HG03432 (cell line): ENCODE measurements around the gene TASOR2.

ENCODE experiments used
- ATAC-seq: cut with Tn5 transposase; IDR thresholded peaks from one replicate; pipeline ENCODE4 v1.9.1; 2021; ENCODE audit warnings: mild to moderate bottlenecking, moderate library complexity; ENCODE audit not compliant: unreplicated experiment

Gene TASOR2, protein sequence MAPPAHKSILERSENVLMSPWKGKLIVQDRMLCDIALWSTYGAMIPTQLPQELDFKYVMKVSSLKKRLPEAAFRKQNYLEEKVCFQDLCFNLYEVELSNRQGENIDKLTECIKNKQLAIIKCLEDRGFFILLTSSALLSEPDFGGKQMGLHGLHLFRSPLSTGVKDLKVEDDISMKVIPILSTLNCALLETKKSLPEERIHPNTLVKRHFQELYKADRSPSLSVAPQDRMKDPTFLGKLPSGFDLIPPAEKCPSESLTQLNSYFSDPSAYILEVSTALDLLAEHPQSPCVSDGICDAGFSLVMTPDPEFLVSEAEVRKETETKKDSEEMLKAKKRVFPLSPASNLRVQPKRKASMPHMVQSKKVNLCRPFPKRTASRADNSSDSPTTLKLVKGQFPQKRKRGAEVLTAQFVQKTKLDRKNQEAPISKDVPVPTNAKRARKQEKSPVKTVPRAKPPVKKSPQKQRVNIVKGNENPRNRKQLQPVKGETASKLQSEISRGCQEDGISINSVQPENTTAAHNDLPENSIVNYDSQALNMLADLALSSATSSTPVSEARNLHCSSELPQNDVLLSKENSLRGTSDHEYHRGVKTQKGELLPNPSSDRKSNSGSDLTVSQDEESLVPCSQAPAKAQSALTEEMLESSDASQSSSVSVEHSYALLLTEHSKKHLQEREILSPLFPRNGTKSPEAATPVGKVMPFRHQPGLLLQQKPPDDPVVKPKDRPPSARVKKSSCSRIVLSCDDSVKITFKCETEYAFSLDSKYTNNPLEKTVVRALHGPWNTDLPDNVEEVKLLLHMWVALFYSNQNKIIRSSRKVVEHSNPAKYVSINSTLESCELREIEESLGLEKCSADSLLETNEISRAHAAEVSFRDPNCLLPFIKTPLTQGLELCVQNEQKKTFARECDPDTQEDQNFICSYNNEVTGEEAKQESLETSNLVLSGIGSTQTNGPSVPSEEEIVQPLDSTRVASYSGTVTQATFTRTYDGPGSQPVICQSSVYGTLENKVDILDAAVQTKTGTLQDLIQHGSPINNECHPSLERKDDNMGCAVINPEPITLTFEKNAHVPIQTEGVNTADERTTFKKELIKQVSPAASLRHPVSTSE (N-terminal part only)

DNA sequence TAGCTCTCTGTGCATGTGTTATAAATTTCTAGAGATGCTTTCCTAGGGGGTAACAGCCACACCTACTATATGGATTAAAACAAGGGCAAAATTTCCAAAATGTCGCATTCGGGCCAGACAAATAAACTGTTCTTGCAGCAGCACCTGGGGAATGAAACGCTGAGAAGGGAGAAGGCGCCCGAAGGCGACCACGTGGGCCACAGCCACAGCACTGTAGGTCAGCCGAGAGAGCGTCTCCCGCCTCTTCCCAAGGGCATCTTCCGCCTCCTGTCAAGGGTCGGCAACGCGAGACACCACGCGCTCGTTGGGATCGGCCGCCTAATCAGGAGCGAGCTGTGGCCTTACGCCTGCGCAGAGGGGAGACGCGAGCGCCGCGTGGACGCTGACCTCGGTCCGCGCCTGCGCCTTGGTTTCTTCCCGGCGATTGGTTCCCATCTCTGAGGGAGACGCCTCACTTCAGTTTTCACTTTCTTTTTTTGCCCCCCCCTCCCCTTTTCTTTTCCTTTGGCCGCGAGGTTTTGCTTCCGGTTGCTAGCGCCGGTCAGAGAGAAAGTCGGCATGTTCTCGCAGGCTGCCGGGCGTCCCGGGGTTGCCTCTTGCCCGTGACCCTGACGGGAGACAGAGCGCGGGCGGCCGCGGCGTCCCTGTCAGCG is at the start of gene TASOR2:
Gene TASOR2, plus strand, starts transcription at position 521 of the 653 bp plus-strand sequence. CDS start 35,805 bp downstream, outside the sequence.
- ATAC-seq = peak; percentile 82

DNA sequence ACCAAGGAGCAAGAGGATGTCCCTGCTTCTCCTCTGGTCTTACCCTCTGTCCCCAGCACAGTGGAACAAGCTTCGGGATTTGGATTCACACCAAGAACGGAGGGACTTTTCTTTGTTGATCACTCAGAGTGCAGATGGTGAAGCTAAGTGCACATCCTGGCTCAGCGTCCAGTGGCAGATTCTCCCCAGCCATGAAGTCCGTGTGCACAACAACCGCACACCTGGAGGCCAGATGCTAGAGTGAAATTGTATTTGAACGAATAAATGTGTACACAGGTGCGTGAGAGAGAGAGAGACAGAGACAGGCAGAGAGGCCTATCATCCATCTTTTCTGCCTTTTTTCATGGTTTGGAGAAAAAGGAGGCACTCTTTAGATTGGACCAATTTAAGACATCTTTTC is 49.7 kb upstream of the TASOR2 start:
- ATAC-seq = no peak

DNA sequence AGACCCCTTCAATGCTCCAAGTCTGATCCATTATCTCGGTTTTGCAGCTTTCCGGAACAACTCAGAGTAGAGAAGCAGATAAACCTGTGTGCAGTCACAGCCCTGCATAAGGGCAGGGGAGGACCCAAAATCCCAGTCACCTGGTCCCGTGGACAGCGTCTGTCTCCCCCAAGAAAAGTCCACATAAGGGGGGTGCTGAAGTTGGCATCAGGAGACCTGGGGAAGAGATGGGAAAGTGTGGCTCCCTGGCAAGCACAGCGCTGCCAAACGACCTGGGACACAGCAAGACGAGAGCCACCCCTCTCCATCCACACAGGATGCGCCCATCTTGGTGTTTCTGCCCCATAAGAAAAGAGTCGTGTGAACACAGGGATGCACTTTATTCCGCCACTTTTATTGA is 46.1 kb upstream of the TASOR2 start:
- no peak for ATAC-seq

DNA sequence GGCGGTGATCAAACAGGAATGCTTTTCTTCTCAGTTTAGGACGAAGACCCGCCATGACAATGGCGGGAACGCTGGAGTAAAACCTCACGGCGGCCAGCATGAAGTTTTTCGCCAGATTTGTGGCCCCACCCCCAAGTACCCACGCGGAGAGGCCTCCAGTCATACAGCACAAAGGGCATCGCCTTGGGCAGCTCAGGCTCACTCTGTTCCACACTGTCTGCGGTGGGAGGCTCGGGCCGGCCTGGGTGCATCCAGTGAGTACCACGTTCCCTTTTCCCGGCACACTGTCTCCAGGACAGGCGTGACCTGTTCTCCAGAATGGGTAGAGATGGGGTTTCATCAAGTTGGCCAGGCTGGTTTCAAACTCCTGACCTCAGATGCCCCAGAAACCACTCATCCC is 45.6 kb upstream of the TASOR2 start:
- ATAC-seq = no peak

DNA sequence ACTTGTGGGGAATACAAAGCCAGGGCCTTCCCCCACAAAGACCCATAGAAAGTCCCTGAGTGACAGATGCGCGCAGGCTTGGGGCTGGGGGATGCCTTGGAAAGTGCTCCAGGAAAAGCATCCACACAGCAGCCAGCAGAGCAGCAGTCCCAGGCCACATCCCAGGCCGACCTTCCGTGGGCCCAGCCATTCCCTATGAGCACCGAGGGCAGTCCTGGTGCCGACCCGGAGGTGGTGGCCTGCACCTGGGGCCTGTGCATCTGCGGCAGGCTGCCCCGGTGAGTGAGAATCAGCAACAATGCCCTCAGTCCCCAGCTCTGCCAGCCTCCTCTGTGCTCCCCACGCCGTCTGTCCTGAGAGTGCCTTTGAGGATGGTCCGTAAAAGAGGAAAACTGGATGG is 44.6 kb upstream of the TASOR2 start:
- ATAC-seq = no peak

DNA sequence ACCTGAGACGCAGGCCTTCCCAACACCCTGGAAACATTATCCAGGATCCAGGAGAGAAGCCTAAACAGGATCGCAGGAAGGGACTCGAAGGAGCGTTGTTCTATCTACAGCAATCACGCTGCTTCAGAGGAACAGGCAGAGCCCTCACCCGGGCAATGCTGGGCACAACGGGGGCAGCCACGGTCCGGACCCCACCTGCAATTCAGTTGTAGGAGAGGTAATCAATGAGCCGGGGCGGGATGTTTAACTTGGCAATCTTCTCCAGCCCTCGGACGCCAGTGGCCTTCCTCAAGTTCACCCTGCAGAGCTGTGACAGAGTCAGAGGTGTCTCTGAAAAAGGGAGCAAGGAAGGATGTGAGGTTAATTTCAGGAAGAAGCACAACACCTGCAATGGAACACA is 44.1 kb upstream of the TASOR2 start:
- ATAC-seq = no peak

DNA sequence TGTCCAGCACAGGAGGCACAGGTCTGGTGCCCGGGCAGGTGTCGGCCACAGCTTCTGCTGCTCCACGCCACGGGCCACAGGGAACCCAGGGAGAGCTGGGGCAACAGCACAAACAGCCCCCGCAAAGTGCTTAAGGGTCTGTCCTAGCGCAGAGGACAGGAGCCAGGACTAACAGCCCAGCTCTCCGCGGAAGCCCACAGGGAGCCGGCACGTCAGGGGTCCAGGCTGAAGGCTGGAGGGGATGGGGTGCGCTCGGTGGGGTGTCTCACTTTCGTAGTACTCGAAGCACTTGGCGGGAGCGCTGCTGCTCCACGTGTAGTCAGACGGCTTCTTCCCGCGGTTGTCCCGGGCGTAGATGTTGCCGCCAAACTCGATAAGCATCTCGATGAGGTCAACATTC is 43.1 kb upstream of the TASOR2 start:
- ATAC-seq = no peak

DNA sequence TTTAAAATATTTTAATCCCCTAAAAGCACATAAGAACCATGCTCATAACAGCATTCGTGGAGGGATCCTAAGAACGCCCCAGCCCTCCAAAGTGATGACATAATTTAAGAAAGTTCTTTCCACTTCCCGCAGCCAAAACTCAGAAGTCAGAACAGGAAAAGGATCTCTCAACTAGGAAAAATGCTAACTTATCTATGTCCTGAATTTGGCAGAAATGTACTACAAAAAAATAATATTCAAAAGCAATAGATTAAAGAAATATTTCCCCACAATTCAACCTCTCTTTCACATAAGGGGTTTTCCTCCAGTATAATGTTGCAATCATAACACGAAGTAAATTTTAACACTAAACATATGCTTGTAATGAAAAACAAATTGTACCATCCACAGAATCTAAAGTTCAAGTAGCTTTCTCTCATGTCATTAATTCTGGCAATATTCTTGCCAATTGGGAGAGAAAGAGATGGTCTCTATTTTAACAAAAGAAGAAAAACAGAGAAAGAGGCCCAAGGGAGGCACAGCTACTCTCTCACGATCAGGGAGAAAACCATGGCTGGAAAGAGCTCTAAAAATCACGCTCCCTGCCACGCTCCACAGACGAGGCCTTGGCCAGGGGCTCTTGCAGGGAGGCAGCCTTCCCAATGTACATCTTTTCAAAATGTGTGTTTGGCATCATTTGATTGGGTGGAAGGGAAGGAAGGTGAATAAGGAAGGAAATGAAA is 41.1 kb upstream of the TASOR2 start:
- no peak for ATAC-seq

DNA sequence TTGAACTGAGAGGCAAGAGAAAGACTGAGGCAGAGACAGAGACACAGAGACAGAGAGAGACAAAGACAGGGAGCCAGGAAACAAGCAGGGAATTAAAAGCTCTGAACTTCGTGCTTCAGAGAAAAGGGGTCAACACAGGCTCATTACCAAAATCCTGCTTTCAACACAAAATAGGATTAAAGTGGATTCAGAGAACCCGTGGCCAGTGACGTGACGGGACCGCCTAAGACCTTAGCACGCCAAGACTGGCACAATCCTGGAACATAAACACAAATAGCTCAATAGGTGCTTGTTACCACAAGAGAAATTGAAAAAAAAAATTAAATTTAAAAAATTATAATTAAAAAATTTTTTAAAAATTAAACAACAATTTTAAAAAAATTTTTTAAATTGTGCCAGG is 39.7 kb upstream of the TASOR2 start:
- ATAC-seq = no peak

DNA sequence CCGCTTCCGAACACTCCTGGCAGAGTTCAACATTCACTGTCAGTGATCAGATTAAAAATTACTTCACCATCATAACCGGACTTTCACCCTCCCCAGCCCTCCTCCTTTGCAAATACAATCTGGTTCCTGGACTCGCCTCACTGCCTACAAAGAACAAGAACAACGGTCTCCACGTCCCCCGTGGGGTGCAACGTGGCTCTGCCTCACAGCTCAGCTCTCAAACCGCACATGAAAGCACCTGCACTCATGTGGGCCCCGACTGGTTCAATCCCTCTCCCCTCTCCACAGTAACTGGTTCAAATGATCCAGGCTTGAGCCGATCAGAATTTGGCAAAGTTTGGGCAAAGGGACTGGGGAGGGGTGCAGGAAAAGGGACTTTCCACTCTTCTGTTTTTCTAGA is 39.3 kb upstream of the TASOR2 start:
- no peak for ATAC-seq

DNA sequence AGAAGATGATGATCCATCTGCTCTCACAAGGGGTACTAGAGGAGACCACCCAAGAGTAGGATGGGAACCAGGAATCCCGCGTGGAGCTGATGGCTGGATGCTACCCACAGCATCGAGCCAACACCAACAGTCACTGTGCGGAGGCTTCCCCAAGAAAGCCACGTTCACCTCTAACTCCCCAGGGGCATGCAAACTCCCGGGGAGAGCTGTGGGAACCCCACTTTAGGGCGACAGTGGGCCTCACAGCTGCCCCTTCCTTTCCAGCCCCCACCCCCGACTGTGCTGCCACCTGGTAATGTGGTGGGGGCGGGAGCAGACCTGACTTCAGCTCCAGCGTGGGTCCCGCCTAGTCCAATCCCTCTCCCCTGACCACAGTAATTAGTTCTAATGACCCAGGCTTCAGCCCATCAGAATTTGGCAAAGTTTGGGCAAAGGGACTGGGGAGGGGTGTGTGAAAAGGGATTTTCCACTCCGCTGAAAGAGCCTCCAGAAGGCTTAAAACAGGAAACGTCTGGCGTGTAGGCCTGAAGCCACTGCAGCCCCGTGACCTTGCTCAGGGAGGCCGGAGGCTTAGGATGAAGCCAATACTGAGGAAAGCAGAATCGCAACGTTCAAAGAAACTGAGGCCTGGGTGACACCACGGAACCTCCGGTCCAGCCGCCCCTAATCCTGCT is 38.6 kb upstream of the TASOR2 start:
- ATAC-seq = no peak

DNA sequence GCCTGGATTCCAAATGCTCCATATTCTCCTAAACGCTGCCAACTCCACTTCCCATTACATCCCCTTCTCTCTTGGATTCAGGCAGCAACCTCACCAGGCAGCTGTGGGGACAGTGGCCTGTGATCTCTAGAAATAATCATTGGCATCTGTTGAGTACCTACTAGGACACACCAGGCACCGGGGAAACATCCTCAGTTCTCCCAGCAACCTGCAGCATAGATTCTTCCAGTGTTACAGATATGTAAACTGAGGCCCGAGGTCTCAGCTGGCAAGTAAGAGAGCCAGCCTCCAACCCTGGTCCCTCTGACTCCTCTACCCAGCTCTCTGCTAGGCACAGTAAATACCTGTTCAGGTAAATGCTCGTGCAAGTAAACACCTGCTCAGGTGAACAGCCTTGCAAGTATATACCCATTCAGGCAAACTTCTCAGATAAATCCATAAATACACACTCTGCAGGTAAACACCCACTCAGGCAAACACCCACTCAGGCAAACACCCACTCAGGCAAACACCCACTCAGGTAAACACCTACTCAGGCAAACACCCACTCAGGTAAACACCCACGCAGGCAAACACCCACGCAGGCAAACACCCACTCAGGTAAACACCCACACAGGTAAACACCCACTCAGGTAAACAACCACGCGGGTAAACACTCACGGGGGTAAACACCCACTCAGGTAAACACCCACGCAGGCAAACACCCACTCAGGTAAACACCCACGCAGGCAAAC is 37.0 kb upstream of the TASOR2 start:
- no peak for ATAC-seq

DNA sequence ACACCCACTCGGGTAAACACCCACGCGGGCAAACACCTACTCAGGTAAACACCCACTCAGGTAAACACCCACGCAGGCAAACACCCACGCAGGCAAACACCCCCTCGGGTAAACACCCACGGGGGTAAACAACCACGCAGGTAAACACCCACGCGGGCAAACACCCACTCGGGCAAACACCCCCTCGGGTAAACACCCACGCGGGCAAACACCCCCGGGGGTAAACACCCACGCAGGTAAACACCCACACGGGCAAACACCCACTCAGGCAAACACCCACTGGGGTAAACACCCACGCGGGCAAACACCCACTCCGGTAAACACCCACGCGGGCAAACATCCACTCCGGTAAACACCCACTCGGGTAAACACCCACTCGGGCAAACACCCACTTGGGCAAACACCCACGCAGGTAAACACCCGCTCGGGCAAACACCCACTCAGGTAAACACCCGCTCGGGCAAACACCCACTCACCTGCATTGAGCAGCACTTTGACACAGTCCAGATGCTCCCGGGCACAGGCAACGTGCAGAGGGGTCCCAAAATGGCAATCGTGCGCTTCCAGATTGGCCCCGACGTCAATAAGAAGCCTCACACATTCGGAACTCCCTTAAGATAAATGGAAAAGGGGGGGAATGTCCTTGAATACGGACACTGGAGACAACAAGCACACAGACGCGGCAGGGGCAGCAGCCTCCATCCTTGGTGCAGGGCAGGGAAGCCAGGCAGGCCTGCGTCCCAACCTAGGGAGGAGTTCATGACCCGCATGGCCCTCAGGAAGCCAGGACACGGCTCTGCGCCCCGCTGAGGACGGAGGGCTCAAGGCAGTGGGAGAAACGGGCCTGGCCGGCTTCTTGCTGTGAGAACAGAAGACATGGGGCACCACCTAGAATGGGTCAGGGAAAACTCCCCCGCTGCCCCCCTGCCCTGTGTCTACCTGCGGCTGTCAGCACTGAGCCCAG is 35.9 kb upstream of the TASOR2 start:
- ATAC-seq = no peak

DNA sequence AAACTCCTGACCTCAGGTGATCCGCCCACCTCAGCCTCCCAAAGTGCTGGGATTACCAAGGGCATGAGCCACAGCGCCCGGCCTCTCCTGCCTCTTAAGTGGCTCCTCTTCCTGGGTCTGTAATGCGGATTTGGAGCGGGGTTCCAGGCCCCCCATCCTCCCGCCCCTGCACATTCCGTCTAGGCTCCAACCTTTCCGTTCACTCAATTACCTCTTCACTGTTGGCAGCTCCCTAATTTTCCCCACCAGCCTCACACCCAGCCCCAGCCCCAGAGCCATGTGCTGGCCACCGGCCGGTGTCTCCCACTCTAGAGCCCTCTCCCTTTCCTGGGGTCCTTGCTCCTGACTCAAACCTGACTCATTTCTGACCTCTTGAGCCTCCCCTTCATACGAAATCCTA is 34.9 kb upstream of the TASOR2 start:
- no peak for ATAC-seq

DNA sequence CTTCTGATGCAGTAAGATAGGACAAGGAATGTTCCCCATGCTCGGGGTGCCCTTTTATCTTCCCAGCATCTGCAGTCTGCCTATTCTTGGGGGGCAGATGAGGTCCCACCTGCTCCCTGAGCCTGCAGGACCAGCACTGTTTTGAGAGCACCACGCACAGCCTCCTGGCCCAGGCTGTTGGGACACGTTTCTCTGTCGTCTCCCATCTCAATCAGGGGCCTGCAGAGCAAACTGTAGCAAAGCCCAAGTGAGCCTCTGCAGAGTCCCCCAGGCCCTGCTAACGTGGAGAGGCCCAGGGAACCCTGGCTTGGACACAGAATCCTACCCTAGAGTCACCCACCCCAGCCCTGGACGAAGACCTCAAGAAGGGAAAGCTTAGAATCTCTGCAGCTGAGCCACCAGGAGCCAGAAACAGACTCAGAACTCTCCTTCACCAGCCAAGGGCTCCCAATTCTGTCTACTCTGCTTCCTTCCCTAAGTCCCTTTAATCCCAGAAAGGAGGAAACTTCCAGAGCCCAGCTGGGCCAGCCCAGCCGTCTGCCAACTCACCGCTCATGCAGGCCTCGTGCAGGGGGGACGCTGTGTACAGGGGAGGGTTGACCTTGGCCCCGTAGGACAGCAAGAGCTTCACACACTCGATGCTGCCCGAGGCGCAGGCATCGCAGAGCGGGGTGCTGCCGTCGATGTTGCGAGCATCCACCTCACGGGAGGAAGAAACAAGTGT is 33.8 kb upstream of the TASOR2 start:
- no peak for ATAC-seq

DNA sequence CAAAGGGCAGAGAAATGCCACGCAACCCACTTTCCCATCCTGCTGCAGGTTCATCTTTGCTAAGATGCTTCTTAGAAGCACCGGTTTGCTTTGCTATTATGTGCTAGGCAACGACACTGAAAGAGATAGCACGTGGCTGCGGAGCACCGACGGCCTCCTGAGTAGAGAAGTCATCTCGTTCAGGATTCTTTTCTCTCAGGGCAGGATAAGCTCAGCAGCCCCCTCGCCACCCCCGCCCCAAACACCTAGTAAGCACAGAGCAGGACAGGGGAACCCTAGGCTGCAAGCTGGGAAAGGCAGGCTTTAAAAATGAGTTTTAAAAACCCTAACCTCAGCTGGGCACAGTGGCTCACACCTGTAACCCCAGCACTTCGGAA is 33.3 kb upstream of the TASOR2 start:
- ATAC-seq = no peak

DNA sequence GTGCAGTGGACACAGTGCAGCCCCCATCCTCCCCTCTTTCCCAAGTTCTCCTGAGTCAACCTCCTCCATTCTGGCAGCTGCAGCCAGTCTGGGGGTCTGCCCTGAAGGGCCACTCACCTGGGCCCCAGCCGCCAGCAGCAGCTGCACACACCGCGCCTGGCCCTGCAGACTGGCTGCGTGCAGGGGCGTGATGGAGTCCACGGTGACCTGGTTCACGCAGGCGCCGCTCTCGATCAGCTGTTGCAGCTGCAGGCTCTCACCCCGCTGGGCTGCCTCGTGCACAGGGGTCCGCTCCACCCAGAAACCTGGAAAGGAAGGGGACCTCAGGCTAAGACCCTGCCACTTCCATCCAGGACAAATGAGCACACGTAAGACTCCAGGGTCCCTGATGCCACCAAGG is 31.9 kb upstream of the TASOR2 start:
- ATAC-seq = no peak
